Upper lobe of left lung (tissue), 6 donors: ENCODE measurements around the gene TPRX1. TPM values are rescaled to one million over a fixed set of nuclear protein-coding genes. Genes with fewer than 3 reads are reported as not detected.
A peak's percentile ranks its signal among the peaks of the same experiment; 100 is the strongest.

ENCODE experiments used
- ATAC-seq, 2 donors: fragments of 200-7000 bp; cut with Tn5 transposase; one replicate each; pipeline ENCODE4 v1.9.1; 2022; ENCODE audit warnings: mild to moderate bottlenecking in 2 of 2, moderate library complexity in 2 of 2; ENCODE audit not compliant: low FRiP score in 2 of 2
- DNase-seq, 2 donors: peaks; one replicate each; pipeline ENCODE4 v3.0.0-alpha.2; 2019 to 2020
- H3K27ac ChIP-seq, 4 donors: fragments of 200-600 bp; sonication (generic); one replicate each; pipeline ENCODE4 v1.5.1; 2016 to 2019
- H3K27me3 ChIP-seq, 4 donors: fragments of 200-600 bp; sonication (generic); one replicate each; pipeline ENCODE4 v1.5.1; 2017 to 2019
- H3K36me3 ChIP-seq, 4 donors: fragments of 200-600 bp; sonication (generic); one replicate each; pipeline ENCODE4 v1.5.1; 2016 to 2019
- H3K4me1 ChIP-seq, 4 donors: fragments of 200-600 bp; sonication (generic); one replicate each; pipeline ENCODE4 v1.5.1; 2018 to 2019
- H3K4me3 ChIP-seq, 4 donors: fragments of 200-600 bp; sonication (generic); one replicate each; pipeline ENCODE4 v1.5.1; 2017 to 2019; ENCODE audit warnings: mild to moderate bottlenecking in 2 of 4, moderate library complexity in 1 of 4
- H3K9me3 ChIP-seq, 4 donors: fragments of 200-600 bp; sonication (generic); one replicate each; pipeline ENCODE4 v1.5.1; 2018 to 2019
- CTCF ChIP-seq, 6 experiments: fragments of 450-650 bp in 4 of 6; fragments of 200-600 bp in 2 of 6; sonication (generic) in 2 of 6; IDR thresholded peaks; one replicate each; pipeline ENCODE4 v1.5.1; 2016 to 2019; ENCODE audit warnings: antibody characterized with exemption in 6 of 6
- EP300 ChIP-seq, 4 donors: sonication (generic); formaldehyde crosslinking; IDR thresholded peaks; one replicate each; pipeline ENCODE4 v1.5.1; 2017; ENCODE audit warnings: antibody characterized with exemption in 4 of 4, control low read depth in 2 of 4
- POLR2A ChIP-seq, 4 donors: fragments of 450-650 bp; IDR thresholded peaks; one replicate each; pipeline ENCODE4 v1.5.1; 2016 to 2017; ENCODE audit warnings: antibody characterized with exemption in 4 of 4, mild to moderate bottlenecking in 2 of 4
- POLR2AphosphoS5 ChIP-seq, 2 donors: sonication (generic); formaldehyde crosslinking; IDR thresholded peaks; one replicate each; pipeline ENCODE4 v1.5.1; 2017; ENCODE audit warnings: antibody characterized with exemption in 2 of 2
- WGBS, 2 donors: methylation state at CpG; one replicate each; pipeline ENCODE4 v1.1.5; 2017 to 2018; 5-methylcytosine and 5-hydroxymethylcytosine counted together
- total RNA-seq, 6 donors: library from RNA; depleted of rRNA in 4 of 6; stranded (reverse); fragments of >200 nt in 4 of 6; gene quantifications; one replicate each; pipeline versions ENCODE4 v1.1.0 to v1.2.1, GENCODE V29; 2016 to 2021
- donor health status: DM: no; HTN: no; CAD: no; lungs with moderate emphysema.
- donor health status: DM: no; HTN: yes; CAD: no; lungs with severe emphysema.

The TPRX1 gene
- total RNA-seq, 6 donors from 2014 or later = not detected

GRCh38 chr19:47755762-47756626, 48.4 kb downstream of the TPRX1 start:
- WGBS, 2 donors = 89 to 96% methylated on average over 16 to 17 of the region's 28 CpGs
- peak in 1 of 2 donors; percentile 74 for DNase-seq
- Histone ChIP-seq H3K9me3 (no peaks in the 10 kb centered on the region), H3K4me3 (no peak overlapping the region), H3K36me3 (peaks cover 51 to 96% (median 74%) of the 10 kb centered on the region in 4 donors), H3K4me1 (no peaks in the 10 kb centered on the region), H3K27ac (no peak overlapping the region), H3K27me3 (no peaks in the 10 kb centered on the region)
- no peak for ATAC-seq
- no peak for TF ChIP-seq POLR2AphosphoS5 (IDR thresholded peaks at IDR 0.05)
- TF ChIP-seq EP300 (IDR thresholded peaks at IDR 0.05) = no peak
- TF ChIP-seq CTCF (IDR thresholded peaks at IDR 0.05) = no peak
- no peak for TF ChIP-seq POLR2A (IDR thresholded peaks at IDR 0.05)

- peaks cover 52 to 99% (median 82%) of the 10 kb centered on the region in 4 donors for H3K36me3 ChIP-seq
- no peak for TF ChIP-seq POLR2A (IDR thresholded peaks at IDR 0.05)
- no peak for TF ChIP-seq CTCF (IDR thresholded peaks at IDR 0.05)
- no peak for TF ChIP-seq POLR2AphosphoS5 (IDR thresholded peaks at IDR 0.05)
- no peaks in the 10 kb centered on the region for H3K4me1 ChIP-seq
- no peak overlapping the region for H3K27ac ChIP-seq
- H3K4me3 ChIP-seq = no peak overlapping the region
- H3K9me3 ChIP-seq = no peaks in the 10 kb centered on the region
- ATAC-seq = no peak
- peak in 1 of 2 donors; percentile 79 for DNase-seq
- WGBS, 2 donors = 91 to 96% methylated on average over 23 to 31 of the region's 36 CpGs
- H3K27me3 ChIP-seq = no peaks in the 10 kb centered on the region
Observed at GRCh38 chr19:47755065-47755761, 49.1 kb downstream of the TPRX1 start.

- 95 to 97% methylated on average over 18 to 32 of the region's 37 CpGs for WGBS, 2 donors
- Histone ChIP-seq H3K4me1 (peaks cover 0 to under 1% (median 0%) of the 10 kb centered on the region in 4 donors), H3K27ac (no peak overlapping the region), H3K4me3 (no peak overlapping the region), H3K36me3 (peaks cover 59 to 99% (median 89%) of the 10 kb centered on the region in 4 donors), H3K27me3 (no peaks in the 10 kb centered on the region), H3K9me3 (no peaks in the 10 kb centered on the region)
- ATAC-seq (no peak), DNase-seq (peak in 1 of 2 donors; percentile 74)
- TF ChIP-seq EP300 (IDR thresholded peaks at IDR 0.05) (no peak), POLR2A (IDR thresholded peaks at IDR 0.05) (no peak), POLR2AphosphoS5 (IDR thresholded peaks at IDR 0.05) (no peak), CTCF (IDR thresholded peaks at IDR 0.05) (no peak)
Observed at GRCh38 chr19:47754206-47755064, 49.9 kb downstream of the TPRX1 start.

GRCh38 chr19:47752440-47753211, 51.7 kb downstream of the TPRX1 start:
- H3K36me3 ChIP-seq = peaks cover 59 to 99% (median 95%) of the 10 kb centered on the region in 4 donors
- H3K4me3 ChIP-seq = no peak overlapping the region
- H3K9me3 ChIP-seq = no peaks in the 10 kb centered on the region
- H3K27me3 ChIP-seq = no peaks in the 10 kb centered on the region
- ATAC-seq = no peak
- 87 to 95% methylated on average over 25 to 27 of the region's 27 CpGs for WGBS, 2 donors
- TF ChIP-seq CTCF (IDR thresholded peaks at IDR 0.05) (no peak), POLR2A (IDR thresholded peaks at IDR 0.05) (no peak), EP300 (IDR thresholded peaks at IDR 0.05) (no peak), POLR2AphosphoS5 (IDR thresholded peaks at IDR 0.05) (no peak)
- H3K27ac ChIP-seq = no peak overlapping the region
- peaks cover 0 to 5% (median 3%) of the 10 kb centered on the region in 4 donors for H3K4me1 ChIP-seq
- peak in 1 of 2 donors; percentile 74 for DNase-seq
